Muscle of leg (tissue), 11 donors: ENCODE data around the gene SLC2A6. TPM values are rescaled to one million over a fixed set of nuclear protein-coding genes. Genes with fewer than 3 reads are reported as not detected.

Experiments used
- DNase-seq: peaks from one replicate; pipeline ENCODE4 v3.0.0; 2013
- H3K27ac ChIP-seq: one replicate; pipeline ENCODE4 v1.5.1; 2013; ENCODE audit warnings: mild to moderate bottlenecking, low read length, control low read depth
- H3K27me3 ChIP-seq: one replicate; pipeline ENCODE4 v1.6.1; 2013; ENCODE audit warnings: low read length; ENCODE audit not compliant: control insufficient read depth, insufficient read depth
- H3K36me3 ChIP-seq: one replicate; pipeline ENCODE4 v1.6.1; 2013; ENCODE audit warnings: low read length; ENCODE audit not compliant: control insufficient read depth, insufficient read depth
- H3K4me1 ChIP-seq: one replicate; pipeline ENCODE4 v1.6.1; 2013; ENCODE audit warnings: low read length; ENCODE audit not compliant: control insufficient read depth, insufficient read depth
- H3K4me3 ChIP-seq: one replicate; pipeline ENCODE4 v1.5.1; 2013; ENCODE audit warnings: low read length, control low read depth
- H3K9me3 ChIP-seq: replicated peaks from 2 replicates; pipeline ENCODE4 v1.6.1; 2013; ENCODE audit warnings: low read depth, low read length; ENCODE audit not compliant: control insufficient read depth
- WGBS: methylation state at CpG from one replicate; pipeline ENCODE4 v1.1.5; 2013; ENCODE audit warnings: missing lambda C conversion rate; ENCODE audit not compliant: insufficient coverage; 5-methylcytosine and 5-hydroxymethylcytosine counted together
- polyA plus RNA-seq, 8 donors: library from polyadenylated mRNA; unstranded; fragments of 120-200 nt; gene quantifications; one replicate each; pipeline versions ENCODE4 v1.2.1 to v1.2.3, GENCODE V29; 2013; ENCODE audit warnings: inconsistent platforms in 1 of 8, low replicate concordance in 1 of 8; ENCODE audit not compliant: insufficient read length in 8 of 8, insufficient read depth in 1 of 8
- total RNA-seq: library from RNA; stranded (reverse); fragments of 120-200 nt; gene quantifications from one replicate; pipeline ENCODE4 v1.2.4, GENCODE V29; 2013

SLC2A6 gene
- total and polyA plus RNA-seq, 9 donors, result 0.44 to 2.1 (median 1.4) TPM

DNA sequence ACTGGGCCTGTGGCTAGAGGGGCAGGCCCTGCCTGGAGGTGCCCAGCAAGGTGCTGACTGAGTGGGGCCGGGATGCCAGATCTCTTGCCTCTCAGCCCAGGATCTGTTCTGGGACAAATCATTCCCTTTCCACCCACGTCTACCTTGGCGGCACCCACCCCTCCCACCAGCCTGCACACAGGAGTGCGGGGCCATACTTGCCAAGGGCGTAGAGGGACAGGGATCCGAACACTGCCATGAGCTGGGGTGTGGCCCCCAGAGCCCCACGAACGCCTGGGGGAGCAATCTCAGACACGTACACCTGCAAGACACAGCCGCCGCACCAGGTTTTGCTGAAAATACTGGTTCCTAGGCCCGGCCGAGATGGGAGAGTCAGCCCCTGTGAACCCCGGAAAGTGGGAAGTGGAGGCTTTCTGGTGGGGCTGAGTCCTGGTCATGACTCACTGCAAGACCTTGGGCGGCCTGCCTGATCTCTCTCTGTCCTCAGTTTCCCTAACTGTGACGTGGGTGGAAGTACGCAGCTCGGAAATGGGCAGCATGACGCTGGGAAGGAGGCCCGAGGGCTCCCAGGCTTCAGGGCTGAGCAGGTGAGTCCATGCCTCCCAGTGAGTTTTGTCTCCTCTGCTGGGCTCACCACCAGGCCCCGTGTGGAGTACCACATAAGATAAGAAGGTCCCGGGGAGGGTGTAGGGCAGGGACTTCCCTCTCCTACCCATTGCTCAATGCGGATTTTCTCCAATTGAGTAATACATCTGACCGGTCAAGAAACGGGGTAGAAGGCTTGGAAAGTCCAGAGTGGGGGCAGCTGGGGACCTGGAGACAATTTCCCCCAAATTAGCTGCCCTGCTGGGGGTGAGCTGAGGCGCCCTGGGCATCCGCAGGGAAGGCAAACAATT is 2.6 kb downstream of the SLC2A6 start:
- H3K9me3 ChIP-seq, result no peaks in the 10 kb centered on the region
- DNase-seq, result no peak
- WGBS, result 89% methylated on average over 22 of the region's 27 CpGs
- no peaks in the 10 kb centered on the region for H3K36me3 ChIP-seq
- peaks cover 21% of the 10 kb centered on the region for H3K27me3 ChIP-seq
- H3K4me1 ChIP-seq, result peaks cover 12% of the 10 kb centered on the region
- H3K4me3 ChIP-seq, result no peak overlapping the region
- H3K27ac ChIP-seq, result no peak overlapping the region

DNA sequence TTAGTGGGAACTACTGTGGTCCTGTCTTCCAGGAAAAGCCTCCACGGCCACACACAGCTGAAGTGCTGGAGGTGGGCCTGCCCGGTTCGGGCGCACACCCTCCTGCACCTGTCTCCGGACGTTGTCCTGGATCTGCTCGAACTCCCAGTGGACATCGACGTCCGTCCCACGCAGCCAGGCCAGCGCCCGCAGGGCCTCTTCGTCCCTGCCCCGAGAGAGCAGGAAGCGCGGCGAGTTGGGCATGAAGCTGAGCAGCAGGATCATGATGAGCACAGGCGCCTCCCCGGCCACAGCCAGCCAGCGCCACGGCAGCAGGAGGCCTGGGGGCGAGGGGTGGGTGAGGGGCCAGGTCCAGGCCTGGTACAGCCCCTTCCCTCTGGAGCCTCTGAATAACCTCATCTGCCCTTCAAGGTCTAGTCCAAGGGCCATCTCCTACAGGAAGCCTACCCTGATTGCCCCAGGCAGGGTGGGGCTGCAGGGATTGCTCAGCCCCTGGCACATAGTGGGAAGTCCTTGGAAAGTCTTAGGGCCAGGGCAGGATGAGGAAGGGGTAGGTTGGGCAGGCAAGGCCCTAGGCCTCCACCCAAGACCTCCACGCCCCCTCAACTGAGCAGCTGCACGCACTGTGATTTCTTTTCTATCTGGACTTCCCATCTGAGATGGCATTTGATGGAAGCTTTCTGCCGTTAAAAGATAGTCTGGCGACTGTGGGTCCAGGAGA is 3.4 kb downstream of the SLC2A6 start:
- DNase-seq, result no peak
- Histone ChIP-seq H3K9me3 (no peaks in the 10 kb centered on the region), H3K27ac (no peak overlapping the region), H3K36me3 (no peaks in the 10 kb centered on the region), H3K4me1 (peaks cover 12% of the 10 kb centered on the region), H3K4me3 (no peak overlapping the region), H3K27me3 (peaks cover 16% of the 10 kb centered on the region)
- 84% methylated on average over 24 of the region's 27 CpGs for whole genome bisulfite sequencing

DNA sequence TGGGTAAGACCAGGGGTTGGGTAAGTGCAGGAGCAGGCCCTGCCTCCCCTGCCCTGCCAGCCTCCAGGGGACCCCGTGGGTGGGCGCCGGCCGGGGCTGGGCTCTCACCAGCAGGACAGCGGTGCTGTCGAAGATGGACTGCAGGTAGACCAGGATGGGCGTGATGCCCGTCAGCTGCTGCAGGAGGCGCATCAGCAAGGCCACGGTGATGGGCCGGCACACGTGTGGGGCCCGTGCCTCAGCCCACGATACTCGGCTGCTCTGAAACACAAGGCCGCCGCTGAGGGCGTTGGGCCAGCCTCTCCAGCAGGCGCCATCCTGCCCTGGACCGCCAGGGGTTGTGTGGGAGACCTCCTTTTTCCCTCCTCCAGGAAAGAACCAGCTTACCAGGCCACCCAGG is 4.0 kb downstream of the SLC2A6 start:
- Histone ChIP-seq H3K27me3 (peaks cover 11% of the 10 kb centered on the region), H3K27ac (no peak overlapping the region), H3K9me3 (no peaks in the 10 kb centered on the region), H3K4me1 (peaks cover 12% of the 10 kb centered on the region), H3K4me3 (no peak overlapping the region), H3K36me3 (peaks cover 1% of the 10 kb centered on the region)
- 87% methylated on average over 20 of the region's 20 CpGs for WGBS
- DNase-seq, result no peak

GRCh38 chr9:133474215-133474614 is 4.7 kb downstream of the SLC2A6 start:
- H3K4me3 ChIP-seq, result no peak overlapping the region
- no peaks in the 10 kb centered on the region for H3K9me3 ChIP-seq
- no peak for DNase-seq
- WGBS, result 84% methylated on average over 4 of the region's 5 CpGs
- H3K4me1 ChIP-seq, result peaks cover 8% of the 10 kb centered on the region
- peaks cover 7% of the 10 kb centered on the region for H3K36me3 ChIP-seq
- H3K27ac ChIP-seq, result no peak overlapping the region
- H3K27me3 ChIP-seq, result peaks cover 5% of the 10 kb centered on the region

DNA sequence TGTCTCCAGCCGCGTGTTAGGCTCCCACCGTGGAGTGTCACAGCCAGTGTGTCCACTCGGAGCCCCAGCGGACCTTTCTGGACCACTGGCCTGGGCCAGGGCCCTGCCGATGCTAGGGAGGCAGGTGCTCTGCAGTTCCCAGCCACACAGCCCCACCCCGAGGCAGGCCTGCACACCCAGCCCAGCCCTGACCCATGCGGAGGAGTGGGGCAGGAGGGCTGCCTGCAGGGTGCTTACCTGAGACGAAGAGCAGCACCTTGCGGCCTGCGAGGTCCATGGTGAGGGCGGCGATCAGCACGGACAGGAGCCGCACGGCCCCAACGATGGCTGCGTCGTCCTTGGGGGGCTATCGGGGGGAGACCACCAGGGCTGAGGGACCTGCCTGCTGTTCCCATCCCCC is 5.2 kb downstream of the SLC2A6 start:
- WGBS, result 90% methylated on average over 20 of the region's 20 CpGs
- Histone ChIP-seq H3K27ac (no peak overlapping the region), H3K4me3 (no peak overlapping the region), H3K27me3 (peaks cover 4% of the 10 kb centered on the region), H3K9me3 (no peaks in the 10 kb centered on the region), H3K36me3 (peaks cover 12% of the 10 kb centered on the region), H3K4me1 (peaks cover 5% of the 10 kb centered on the region)
- DNase-seq, result no peak

DNA sequence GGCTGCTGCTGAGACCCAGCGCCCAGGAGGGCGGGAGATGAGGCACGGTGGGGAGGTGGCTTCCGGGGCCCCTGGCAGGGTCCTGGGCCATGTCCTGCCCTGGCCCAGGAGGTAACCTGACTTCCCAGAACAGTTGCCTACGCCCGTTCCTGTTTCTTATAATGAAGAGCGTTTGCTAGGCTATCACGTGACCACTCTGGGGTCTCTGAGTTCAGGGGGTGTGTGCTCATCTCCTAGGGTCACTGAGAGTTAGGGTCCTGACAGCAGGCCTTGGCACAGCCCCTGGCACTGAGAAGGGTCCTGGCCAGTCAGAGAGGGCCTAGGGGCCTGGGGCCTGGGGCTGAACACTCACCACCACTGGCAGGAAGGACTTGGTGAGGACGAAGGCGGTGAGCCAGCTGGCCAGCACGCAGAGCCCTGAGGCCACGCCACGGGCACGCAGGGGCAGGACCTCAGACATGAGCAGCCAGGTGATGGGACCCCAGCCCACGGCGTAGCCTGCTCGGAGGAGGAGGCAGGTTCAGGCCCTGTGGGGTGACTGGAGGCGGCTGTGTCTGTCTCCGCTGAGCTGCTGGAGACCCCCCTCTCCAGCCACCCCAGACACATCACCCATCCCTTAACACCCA is 6.0 kb downstream of the SLC2A6 start:
- Histone ChIP-seq H3K27ac (no peak overlapping the region), H3K27me3 (no peaks in the 10 kb centered on the region), H3K9me3 (no peaks in the 10 kb centered on the region), H3K4me1 (no peaks in the 10 kb centered on the region), H3K36me3 (peaks cover 20% of the 10 kb centered on the region), H3K4me3 (no peak overlapping the region)
- DNase-seq, result no peak
- 69% methylated on average over 11 of the region's 19 CpGs for whole genome bisulfite sequencing

DNA sequence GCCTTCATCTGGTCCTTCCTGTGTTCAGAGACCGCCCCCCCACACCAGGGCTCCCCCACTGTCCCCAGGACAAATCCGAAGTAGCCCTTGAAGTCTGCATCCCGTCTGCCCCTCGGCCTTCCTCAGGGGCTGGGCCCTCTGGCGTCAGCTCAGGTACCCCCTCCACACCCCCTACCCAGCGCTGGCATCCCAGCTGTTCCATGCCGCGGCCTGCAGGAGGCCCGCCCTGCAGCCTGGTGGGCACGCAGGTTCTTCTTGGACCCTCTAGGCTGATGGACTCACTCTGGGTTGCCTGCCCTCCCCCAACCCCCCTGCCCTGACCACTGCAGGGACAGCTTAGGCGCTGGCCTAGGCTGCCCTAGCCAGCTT is 6.6 kb downstream of the SLC2A6 start:
- H3K27me3 ChIP-seq, result no peaks in the 10 kb centered on the region
- 78% methylated on average over 11 of the region's 11 CpGs for WGBS
- no peaks in the 10 kb centered on the region for H3K9me3 ChIP-seq
- H3K27ac ChIP-seq, result no peak overlapping the region
- no peak for DNase-seq
- H3K4me1 ChIP-seq, result no peaks in the 10 kb centered on the region
- peaks cover 22% of the 10 kb centered on the region for H3K36me3 ChIP-seq
- no peak overlapping the region for H3K4me3 ChIP-seq

DNA sequence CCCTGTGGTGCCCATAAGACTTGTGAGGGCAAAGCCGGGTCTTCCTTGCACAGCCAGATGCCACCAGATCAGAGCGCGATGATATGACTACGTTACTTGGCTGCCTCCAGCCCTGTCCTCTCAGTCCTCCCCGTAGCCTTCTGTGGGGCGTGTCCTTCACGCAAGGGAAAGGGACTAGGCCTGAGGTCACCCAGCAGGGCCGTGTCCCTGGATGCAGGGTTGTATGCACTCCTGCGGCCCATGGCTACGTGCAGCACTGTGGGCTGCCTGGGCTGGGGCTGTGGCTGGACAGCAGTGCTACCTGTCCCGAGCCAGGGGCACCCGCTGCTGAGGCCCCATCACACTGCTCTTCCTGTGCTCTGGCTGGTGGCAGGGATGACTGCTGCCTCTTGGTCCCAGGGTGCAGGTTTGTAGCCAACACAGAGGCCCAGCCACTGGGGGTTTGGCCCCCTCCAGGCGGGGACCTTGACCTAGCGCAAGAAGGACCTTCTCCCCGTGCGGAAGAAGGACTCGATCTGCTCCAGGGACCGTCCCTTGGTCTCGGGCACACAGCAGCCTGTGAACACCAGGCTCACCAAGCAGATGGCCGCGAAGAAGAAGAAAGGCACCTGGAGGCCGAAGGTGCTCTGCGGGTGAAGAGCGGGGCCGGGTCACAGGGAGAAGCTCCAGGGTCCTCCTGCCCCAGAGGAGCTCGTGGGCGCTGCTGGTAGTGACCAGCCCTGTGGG is 7.2 kb downstream of the SLC2A6 start:
- DNase-seq, result no peak
- Histone ChIP-seq H3K4me1 (no peaks in the 10 kb centered on the region), H3K36me3 (peaks cover 25% of the 10 kb centered on the region), H3K9me3 (no peaks in the 10 kb centered on the region), H3K27me3 (no peaks in the 10 kb centered on the region), H3K27ac (no peak overlapping the region), H3K4me3 (no peak overlapping the region)
- 82% methylated on average over 25 of the region's 27 CpGs for WGBS

- DNase-seq, result no peak
- Histone ChIP-seq H3K27me3 (no peaks in the 10 kb centered on the region), H3K9me3 (no peaks in the 10 kb centered on the region), H3K27ac (no peak overlapping the region), H3K4me1 (no peaks in the 10 kb centered on the region), H3K36me3 (peaks cover 25% of the 10 kb centered on the region), H3K4me3 (no peak overlapping the region)
- WGBS, result 74% methylated on average over 5 of the region's 7 CpGs
Observed at GRCh38 chr9:133470988-133471387, 7.9 kb downstream of the SLC2A6 start.
